HG03469 (cell line): ENCODE data around the gene PAM16.
"Not testable (repeated sequence)": the region's sequence is repeated elsewhere in the genome, so short reads cannot be mapped to it uniquely, and the experiment has no call there.

Source experiments
- ATAC-seq: cut with Tn5 transposase; IDR thresholded peaks from one replicate; pipeline ENCODE4 v1.9.1; 2021; ENCODE audit warnings: mild to moderate bottlenecking, moderate library complexity, moderate number of reproducible peaks; ENCODE audit not compliant: unreplicated experiment

PAM16 gene

DNA sequence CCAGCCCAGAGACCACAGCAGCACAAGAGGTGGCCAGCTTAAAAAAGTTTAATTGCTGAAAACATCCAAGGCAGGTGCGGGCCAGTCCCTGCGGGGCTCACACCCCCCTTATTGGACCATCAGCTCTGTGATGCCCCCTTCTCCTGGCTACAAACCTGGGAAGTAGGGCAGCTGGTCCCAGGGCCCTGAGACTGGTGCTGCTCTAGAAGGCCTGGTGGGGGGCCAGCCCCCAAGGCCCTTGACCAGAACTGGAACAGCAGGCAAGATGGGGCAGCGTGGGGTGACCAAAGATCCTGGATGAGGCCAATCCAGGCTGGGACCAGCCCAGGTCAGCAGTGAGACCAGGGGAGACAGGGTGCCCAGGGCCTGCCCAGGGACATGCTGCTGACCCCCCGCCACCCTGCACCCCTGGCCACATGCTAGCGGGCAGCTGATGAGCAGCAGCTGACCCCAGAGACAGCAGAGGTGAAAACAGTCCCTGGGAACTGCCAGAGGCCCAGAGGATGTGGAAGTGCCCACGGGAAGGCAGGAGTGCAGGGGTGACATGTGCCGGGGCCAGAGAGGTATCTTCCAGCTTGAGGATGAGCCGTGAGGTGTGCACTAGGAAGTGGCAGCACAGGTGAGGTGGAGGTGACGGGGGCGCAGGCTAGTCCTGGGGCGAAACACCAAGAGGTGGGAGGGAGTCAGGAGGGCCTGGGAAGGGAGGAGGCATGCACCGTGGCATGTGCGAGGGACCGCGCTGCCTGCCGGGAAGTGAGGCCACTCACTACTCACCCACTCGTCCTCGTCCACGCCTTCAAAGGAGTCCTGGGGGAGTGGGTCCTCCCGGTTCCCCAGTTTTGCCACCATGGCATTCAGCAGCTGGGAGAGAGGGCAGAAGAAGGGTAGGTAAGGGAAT, 3.6 kb upstream of the PAM16 start:
- no peak for ATAC-seq

DNA sequence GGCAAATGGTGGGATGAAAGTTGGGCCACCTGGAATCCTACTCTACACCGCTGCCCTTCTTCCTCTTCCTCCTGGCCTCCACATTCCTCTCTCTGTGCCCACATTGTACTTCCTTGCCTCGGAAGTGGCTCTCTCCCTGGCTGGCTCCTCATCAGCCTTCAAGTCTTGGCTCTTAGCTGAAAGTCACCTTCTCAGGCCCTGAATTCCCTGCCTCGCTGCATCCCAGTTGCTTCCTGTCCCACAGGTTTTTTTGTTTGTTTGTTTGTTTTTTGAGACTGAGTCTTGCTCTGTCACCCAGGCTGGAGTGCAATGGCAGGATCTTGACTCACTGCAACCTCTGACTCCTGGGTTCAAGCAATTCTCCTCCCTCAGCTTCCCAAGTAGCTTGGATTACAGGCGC, 2.6 kb upstream of the PAM16 start:
- no peak for ATAC-seq

GRCh38 chr16:4352843-4353242, 1.7 kb upstream of the PAM16 start:
- ATAC-seq, result no peak

- no peak for ATAC-seq
Measured at GRCh38 chr16:4351880-4352279, 759 bp upstream of the PAM16 start.

- no peak for ATAC-seq
Measured at GRCh38 chr16:4350365-4350786, 745 bp downstream of the PAM16 start.

GRCh38 chr16:4349332-4349731, 1.8 kb downstream of the PAM16 start:
- ATAC-seq, result no peak

GRCh38 chr16:4347765-4348509, 3.2 kb downstream of the PAM16 start:
- no peak for ATAC-seq

- no peak for ATAC-seq
Measured at GRCh38 chr16:4347010-4347409, 4.1 kb downstream of the PAM16 start.

GRCh38 chr16:4345836-4346781, 5.0 kb downstream of the PAM16 start:
- no peak for ATAC-seq

DNA sequence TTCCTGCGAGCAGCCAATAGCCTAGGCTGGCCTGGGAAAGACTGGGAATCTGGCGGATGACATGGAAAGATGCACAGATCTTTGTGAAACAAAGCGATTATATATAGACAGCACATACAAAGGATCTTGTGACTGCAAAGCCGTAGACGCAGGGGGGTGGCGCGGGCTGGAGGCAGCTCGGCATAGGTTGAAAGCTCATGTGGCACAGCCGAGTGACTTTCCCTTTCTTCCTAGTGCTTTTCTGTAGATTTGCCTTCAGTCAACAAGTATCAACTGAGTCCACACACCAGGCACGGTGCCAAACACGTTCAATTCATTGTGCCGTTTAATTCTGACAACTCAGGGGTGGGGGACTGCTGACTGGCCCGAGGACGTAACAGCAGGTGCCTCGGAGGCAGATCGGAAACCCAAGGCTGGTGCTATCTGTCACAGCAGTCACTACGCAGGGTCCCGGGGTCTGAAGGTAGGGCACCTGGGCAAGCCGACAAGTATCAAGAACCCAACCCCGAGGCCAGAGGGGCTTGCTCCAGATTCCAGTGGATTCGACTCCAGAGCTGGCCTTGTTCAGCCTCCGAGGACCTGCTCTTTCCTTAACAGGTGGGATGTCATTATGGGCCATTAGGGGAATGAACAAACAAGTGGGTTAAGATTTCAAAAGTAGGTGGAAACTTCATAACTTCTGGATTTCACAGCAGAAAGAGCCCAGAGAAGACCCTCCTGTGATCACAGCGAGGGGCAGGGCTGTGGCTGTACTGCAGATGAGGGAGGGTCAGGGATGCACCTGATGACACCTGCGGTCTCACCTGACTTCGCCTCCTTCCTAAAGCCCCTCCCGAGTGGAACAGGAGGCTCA, 5.9 kb downstream of the PAM16 start:
- no peak for ATAC-seq

- not testable (repeated sequence) for ATAC-seq
Measured at GRCh38 chr16:4344300-4344982, 6.7 kb downstream of the PAM16 start.

DNA sequence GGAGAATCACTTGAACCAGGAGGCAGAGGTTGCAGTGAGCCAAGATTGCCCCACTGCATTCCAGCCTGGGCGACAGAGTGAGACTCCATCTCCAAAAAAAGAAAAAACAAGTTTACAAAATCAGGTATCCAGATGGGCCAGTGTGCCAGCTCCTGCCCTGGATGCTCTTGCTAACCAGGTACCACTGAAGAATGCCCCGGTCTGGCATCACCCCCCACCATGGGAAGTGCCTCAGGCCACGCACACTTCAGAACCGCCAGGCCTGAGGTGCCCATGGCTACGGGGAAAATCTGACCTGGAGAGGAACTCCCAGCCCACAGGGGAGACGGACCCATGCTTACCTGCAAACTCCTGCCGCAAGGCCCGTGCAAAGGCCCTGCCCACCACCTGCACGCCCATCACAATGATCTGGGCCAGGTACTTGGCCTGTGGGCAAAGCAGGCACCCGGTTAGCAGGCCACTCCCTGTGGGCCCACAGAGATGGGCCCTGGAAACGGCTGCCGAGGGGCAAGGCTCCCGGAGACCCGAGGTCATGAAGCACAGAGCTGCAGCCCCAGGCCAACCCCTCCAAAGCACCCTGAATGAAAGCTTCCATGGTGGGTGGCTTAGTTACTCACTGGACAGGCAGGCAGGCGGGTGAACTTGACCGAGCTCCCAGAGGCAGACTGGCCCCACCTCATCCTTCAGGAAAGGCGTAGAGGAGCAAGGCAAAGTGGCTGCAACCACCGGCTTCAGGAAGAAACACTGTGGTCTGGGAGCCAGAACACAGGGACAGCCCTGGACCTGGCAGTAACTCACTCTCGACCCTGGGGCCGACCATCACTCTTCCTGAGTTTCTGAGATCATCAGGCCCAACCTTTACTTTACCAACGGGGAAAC, 8.0 kb downstream of the PAM16 start:
- ATAC-seq, result no peak

DNA sequence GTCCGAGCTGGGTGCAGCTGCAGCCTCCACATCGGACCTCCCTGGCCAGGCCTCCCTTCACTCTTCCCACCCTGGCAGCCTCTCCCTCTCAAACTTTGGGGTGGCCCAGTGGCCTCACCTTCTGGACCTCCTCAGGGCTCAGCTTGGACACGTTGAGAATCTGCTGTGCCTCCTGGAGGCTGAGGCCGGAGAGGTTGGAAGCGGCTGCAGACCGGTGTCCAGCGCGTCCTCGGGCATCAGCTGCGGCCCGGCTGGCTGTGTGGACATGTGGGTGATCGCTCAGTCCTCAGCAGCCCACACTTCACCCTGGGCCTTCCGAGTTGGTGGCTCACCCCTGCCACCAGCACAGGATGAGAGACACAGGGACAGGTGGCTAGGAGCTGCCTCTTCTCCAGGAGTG, 9.9 kb downstream of the PAM16 start:
- ATAC-seq, result no peak

DNA sequence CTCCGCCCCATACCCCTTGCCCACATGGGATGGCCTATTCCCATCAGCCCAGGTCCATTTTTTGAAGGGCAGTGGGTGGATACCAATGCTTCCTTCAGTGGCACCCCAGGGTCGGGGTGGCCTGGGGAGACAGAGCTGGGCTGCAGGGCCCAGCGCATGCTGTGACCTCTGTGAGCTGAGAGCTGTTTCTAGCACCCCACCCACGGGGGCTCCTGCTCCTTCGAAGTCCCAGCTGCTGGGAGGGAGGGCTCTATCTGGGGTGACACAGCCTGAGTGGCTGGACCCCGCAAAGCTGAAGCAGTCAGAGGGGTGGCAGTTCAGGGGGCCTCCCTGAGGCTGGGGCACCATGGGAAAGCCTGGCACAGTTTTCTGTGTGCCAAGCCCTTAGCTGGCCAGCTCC, 10.7 kb downstream of the PAM16 start:
- no peak for ATAC-seq

DNA sequence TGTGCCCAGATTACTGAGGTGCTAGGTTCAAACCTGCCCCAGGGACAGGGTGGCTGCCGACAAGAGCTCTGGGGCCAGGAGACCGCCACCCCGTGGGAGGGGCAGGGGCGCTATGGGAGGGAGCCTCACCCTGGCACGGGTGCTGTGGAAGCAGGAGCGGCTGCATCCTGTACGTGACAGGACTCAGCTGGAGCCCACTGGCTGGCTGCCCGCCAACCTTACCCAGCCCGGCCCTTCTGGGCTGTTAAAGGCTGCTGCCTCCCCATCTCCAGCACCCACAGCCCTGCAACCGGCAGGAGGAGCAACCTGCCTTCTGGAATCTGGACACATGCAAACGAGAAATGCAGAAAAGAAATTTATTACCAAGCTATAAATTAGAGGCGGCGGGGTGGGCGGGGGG, 11.2 kb downstream of the PAM16 start:
- ATAC-seq, result no peak

DNA sequence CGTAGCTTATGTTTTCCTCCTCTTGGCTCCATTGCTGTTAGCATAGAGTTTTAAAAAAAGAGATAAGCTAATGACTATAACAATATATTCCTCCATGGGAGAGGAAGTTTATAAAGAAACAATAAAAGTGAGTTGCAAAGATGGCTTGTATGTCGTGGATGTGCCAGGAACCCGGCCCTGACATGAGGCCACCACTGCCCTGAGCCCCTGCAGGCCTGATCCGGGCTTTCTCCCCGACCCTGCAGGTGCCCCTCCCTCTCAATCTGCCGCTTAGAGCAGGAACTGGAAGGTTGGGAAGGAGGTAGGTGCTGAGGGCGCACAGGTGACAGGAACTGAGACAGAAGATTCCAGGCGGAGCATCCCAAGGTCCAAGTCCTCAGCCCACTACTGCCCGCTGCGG, 11.7 kb downstream of the PAM16 start:
- ATAC-seq, result no peak

GRCh38 chr16:4338712-4339299, 12.3 kb downstream of the PAM16 start:
- no peak for ATAC-seq

GRCh38 chr16:4338125-4338582, 13.0 kb downstream of the PAM16 start:
- ATAC-seq, result no peak
